Right lobe of liver (tissue), 6 donors: ENCODE results near the gene SPDYC. TPM values are rescaled to one million over a fixed set of nuclear protein-coding genes. Genes with fewer than 3 reads are reported as not detected.

Source experiments
- ATAC-seq, 4 donors: fragments of 200-7000 bp; cut with Tn5 transposase; one replicate each; pipeline ENCODE4 v1.9.1; 2020; ENCODE audit warnings: mild to moderate bottlenecking in 4 of 4, moderate library complexity in 4 of 4
- DNase-seq, 3 donors: peaks; one replicate each; pipeline ENCODE4 v3.0.0-alpha.2; 2020
- H3K27ac ChIP-seq, 3 donors: fragments of 200-600 bp; one replicate each; pipeline ENCODE4 v1.8.0; 2022
- H3K27me3 ChIP-seq, 2 donors: fragments of 200-600 bp; one replicate each; pipeline ENCODE4 v1.8.0; 2022
- H3K36me3 ChIP-seq, 4 donors: fragments of 200-600 bp; sonication (generic) in 1 of 4; one replicate each; pipeline versions ENCODE4 v1.5.1 to v1.8.0; 2017 to 2022; ENCODE audit warnings: control low read depth in 1 of 4
- H3K4me1 ChIP-seq, 4 donors: fragments of 200-600 bp; sonication (generic) in 1 of 4; one replicate each; pipeline versions ENCODE4 v1.5.1 to v1.8.0; 2017 to 2022; ENCODE audit warnings: control low read depth in 1 of 4
- H3K4me3 ChIP-seq, 3 donors: fragments of 200-600 bp; one replicate each; pipeline ENCODE4 v1.8.0; 2022
- H3K9me3 ChIP-seq, 4 donors: fragments of 200-600 bp; sonication (generic) in 1 of 4; one replicate each; pipeline versions ENCODE4 v1.5.1 to v1.8.0; 2017 to 2022; ENCODE audit warnings: control low read depth in 1 of 4
- CTCF ChIP-seq, 4 donors: fragments of 200-600 bp in 3 of 4; fragments of 450-650 bp in 1 of 4; IDR thresholded peaks; one replicate each; pipeline versions ENCODE4 v1.5.1 to v1.8.0; 2016 to 2022; ENCODE audit warnings: antibody characterized with exemption in 4 of 4, mild to moderate bottlenecking in 2 of 4
- POLR2A ChIP-seq: fragments of 450-650 bp; IDR thresholded peaks from one replicate; pipeline ENCODE4 v1.6.1; 2017; ENCODE audit warnings: antibody characterized with exemption, mild to moderate bottlenecking
- WGBS: methylation state at CpG from one replicate; pipeline ENCODE4 v1.1.6; 2018; ENCODE audit warnings: low coverage, low lambda C conversion rate; ENCODE audit not compliant: insufficient coverage; ENCODE audit errors: missing lambda C conversion rate; 5-methylcytosine and 5-hydroxymethylcytosine counted together
- intact Hi-C, 2 donors: fragments of 100-400 bp; cut with DNase I; formaldehyde crosslinking; loops; one replicate each; pipeline versions ENCODE4 v1.11.2 to v1.14.1; 2022
- total RNA-seq, 6 experiments: library from RNA; depleted of rRNA in 2 of 6; stranded (reverse); fragments of >200 nt in 2 of 6; fragmentation: NEBNext Ultra II Directional in 3 of 6; extraction: Animal tissue kit (Norgen Biotek cat#: 25700) in 3 of 6; gene quantifications; one replicate each; pipeline versions ENCODE4 v1.1.0 to v1.2.4, GENCODE V29; 2016 to 2023
- donor health status: DM: no; HTN: yes; CAD: no.
- donor health status: DM: no; HTN: no; CAD: no.
- donor health status: DM: no; HTN: no; CAD: no.
- donor health status: DM: no; HTN: yes; CAD: no.
- donor health status: DM: no; HTN: yes; CAD: no.

SPDYC gene
- total RNA-seq, 6 experiments from 2014 or later, result 0.49 to 1.8 (median 0.87) TPM; not detected in 2

- no peaks in the 10 kb centered on the region for H3K9me3 ChIP-seq
- WGBS, result 1% methylated on average over 11 of the region's 43 CpGs
- ATAC-seq (peak; percentile 67 to 74 (median 72)), DNase-seq (peak; percentile 84 to 91 (median 84))
- H3K4me1 ChIP-seq, result peaks cover 0 to 4% (median 0%) of the 10 kb centered on the region in 4 donors
- peak within 1 kb of the TSS; percentile 60 to 94 (median 88) for H3K4me3 ChIP-seq
- peaks cover 0 to 6% (median 0%) of the 10 kb centered on the region in 4 donors for H3K36me3 ChIP-seq
- intact Hi-C loops, result loop anchor here (5.0 to 10.0 kb wide), 2 partner anchors 57 to 59 kb away; partner anchors contain the start of genes FAU (in 2 of the 2) and MRPL49 (in 2 of the 2)
- H3K27ac ChIP-seq, result peak within 1 kb of the TSS; percentile 63 to 87 (median 81)
- no peak for TF ChIP-seq CTCF (IDR thresholded peaks at IDR 0.05)
- no peak for TF ChIP-seq POLR2A
- H3K27me3 ChIP-seq, result no peaks in the 10 kb centered on the region
These were observed 11.7 kb downstream of the SPDYC start, which contains the start of gene CAPN1 for GRCh38 chr11:65181569-65182257. CAPN1 (plus strand) TSS chr11:65181928; CDS start chr11:65182702, 774 bp downstream.

GRCh38 chr11:65182258-65183170 is 12.5 kb downstream of the SPDYC start:
- peaks cover 0 to 4% (median 0%) of the 10 kb centered on the region in 4 donors for H3K4me1 ChIP-seq
- WGBS, result 4% methylated on average over 6 of the region's 23 CpGs
- H3K36me3 ChIP-seq, result peaks cover 0 to 14% (median 0%) of the 10 kb centered on the region in 4 donors
- intact Hi-C loops, result loop anchor here (5.0 to 10.0 kb wide), 2 partner anchors 58 to 60 kb away; partner anchors contain the start of genes FAU (in 2 of the 2) and MRPL49 (in 2 of the 2)
- ATAC-seq (peak; percentile 15 to 39 (median 26)), DNase-seq (peak in 2 of 3 donors; percentile 53 to 56)
- H3K27ac ChIP-seq, result peak overlapping the region; percentile 63 to 87 (median 81)
- peak overlapping the region; percentile 60 to 94 (median 88) for H3K4me3 ChIP-seq
- H3K27me3 ChIP-seq, result no peaks in the 10 kb centered on the region
- no peak for TF ChIP-seq CTCF (IDR thresholded peaks at IDR 0.05)
- no peak for TF ChIP-seq POLR2A
- H3K9me3 ChIP-seq, result no peaks in the 10 kb centered on the region

GRCh38 chr11:65183201-65183891 is 13.3 kb downstream of the SPDYC start:
- TF ChIP-seq POLR2A (no peak), CTCF (IDR thresholded peaks at IDR 0.05) (no peak)
- H3K27ac ChIP-seq, result no peak overlapping the region
- no peak for ATAC-seq
- DNase-seq, result peak in 1 of 3 donors; percentile 47
- peaks cover 0 to 4% (median 0%) of the 10 kb centered on the region in 4 donors for H3K4me1 ChIP-seq
- peaks cover 0 to 18% (median 4%) of the 10 kb centered on the region in 4 donors for H3K36me3 ChIP-seq
- no peak overlapping the region for H3K4me3 ChIP-seq
- H3K27me3 ChIP-seq, result no peaks in the 10 kb centered on the region
- intact Hi-C loops, result loop anchor here (5.0 to 10.0 kb wide), 2 partner anchors 59 to 61 kb away; partner anchors contain the start of genes FAU (in 2 of the 2) and MRPL49 (in 2 of the 2)
- H3K9me3 ChIP-seq, result no peaks in the 10 kb centered on the region
- WGBS, result 68% methylated on average over 5 of the region's 19 CpGs

- peak in 2 of 3 donors; percentile 55 for DNase-seq
- Histone ChIP-seq H3K9me3 (no peaks in the 10 kb centered on the region), H3K4me3 (no peak overlapping the region), H3K27ac (no peak overlapping the region), H3K36me3 (peaks cover 0 to 24% (median 7%) of the 10 kb centered on the region in 4 donors), H3K4me1 (peaks cover 0 to 4% (median 0%) of the 10 kb centered on the region in 4 donors), H3K27me3 (no peaks in the 10 kb centered on the region)
- no peak for ATAC-seq
- intact Hi-C loops, result loop anchor here (5.0 to 10.0 kb wide), 2 partner anchors 59 to 62 kb away; partner anchors contain the start of genes FAU (in 2 of the 2) and MRPL49 (in 2 of the 2)
- WGBS, result 70% methylated on average over 4 of the region's 22 CpGs
- TF ChIP-seq POLR2A, result no peak
- no peak for TF ChIP-seq CTCF (IDR thresholded peaks at IDR 0.05)
These were observed 14.1 kb downstream of the SPDYC start for GRCh38 chr11:65184146-65184545.
